GDM1 (cell line): ENCODE results near the gene PHACTR1.
"Not testable (repeated sequence)": the region's sequence is repeated elsewhere in the genome, so short reads cannot be mapped to it uniquely, and the experiment has no call there.

Experiments
- DNase-seq: peaks from one replicate; lab custom pipeline; 2025; lab: John Stamatoyannopoulos, UW

The PHACTR1 gene

DNA sequence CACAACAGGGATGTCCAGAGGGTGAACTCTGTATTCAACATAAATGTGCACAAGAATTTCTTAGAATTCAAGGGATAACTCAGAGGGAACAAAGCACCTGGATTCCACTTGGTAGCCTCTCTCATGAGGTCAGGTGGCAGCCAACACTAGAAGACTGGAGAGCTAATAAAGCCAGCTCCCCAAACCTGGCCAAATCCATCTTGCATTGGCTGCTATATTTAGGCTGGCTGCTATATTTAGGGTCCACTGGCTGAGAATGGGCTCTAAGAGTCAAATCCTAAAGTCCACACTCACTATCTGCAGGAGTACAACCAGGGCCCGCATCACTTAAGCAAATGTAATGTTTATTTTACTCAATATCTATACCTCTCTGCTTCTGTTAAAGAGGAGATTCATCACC is 591.8 kb downstream of the PHACTR1 start:
- DNase-seq: no peak

DNA sequence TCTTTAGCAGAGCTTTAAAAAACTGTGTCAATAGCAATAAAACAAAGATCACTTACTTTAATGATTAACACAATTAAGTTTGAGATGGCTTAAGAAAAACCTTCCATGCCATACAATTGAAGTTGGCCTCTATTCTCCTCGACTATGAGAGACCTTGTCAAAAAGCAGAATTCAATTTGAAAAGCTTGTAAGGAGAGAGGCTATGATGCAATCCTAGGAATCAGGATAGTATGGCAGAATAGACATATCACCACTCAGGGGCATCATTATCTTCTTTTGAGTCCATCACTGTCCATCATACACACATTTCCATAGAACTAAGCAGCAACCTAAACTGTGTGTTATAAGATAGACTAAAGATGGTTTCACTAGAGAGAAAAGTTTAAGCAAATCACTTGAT is 594.6 kb downstream of the PHACTR1 start:
- DNase-seq: no peak

GRCh38 chr6:13314806-13315205 is 598.2 kb downstream of the PHACTR1 start:
- DNase-seq: no peak

DNA sequence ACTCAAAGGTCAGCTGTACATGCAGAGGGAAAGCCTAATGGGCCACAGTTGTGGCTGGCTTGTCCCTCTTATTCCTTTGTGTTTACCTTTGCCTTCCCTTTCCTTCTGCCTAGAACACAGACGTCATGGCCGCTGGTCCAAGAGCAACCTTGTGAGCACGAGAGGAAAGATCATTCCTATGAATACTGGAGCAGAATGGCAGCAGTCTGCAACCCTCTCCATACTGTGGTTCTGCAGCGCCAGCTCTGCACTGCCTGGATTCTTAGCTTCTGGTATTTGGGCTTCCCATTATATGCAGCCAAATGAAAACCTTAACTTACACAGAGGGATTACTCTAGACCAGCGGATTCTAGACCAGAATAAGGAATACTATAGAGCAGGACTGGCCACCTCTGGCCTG is 599.3 kb downstream of the PHACTR1 start:
- DNase-seq: no peak

GRCh38 chr6:13318821-13319220 is 602.3 kb downstream of the PHACTR1 start:
- no peak for DNase-seq

DNA sequence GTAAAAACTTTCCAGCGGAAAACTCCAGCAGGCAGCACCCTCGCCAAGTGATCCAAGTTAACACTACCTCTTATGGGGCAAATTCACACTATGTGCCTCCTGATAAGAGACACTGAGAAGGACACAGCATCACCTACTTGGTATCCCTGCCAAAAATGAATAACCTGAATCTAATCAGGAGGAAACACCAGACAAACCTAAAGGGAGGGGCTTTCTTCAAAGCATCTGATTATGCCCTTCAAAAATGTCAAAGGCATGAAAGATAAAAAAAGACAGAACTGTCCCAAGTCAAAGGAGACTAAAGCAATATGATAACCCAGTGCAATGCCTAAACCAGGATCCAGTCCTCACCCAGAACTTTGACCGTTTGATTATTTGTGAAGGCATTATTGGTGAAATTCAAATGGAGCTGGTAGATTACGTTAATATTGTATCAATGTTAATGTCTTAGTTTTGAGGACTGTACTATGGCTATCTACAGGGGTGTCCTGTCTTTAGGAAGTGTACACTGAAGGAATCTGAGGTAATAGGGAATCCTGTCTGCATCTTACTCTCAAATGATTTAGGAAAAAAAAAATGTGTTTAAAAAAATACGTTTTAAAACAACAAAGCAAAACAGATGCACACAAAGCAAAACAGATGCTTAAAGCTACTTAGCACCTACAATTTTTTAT is 603.5 kb downstream of the PHACTR1 start:
- no peak for DNase-seq

- DNase-seq: not testable (repeated sequence)
Measured at GRCh38 chr6:13326031-13326586, 609.5 kb downstream of the PHACTR1 start.

GRCh38 chr6:13327691-13328075 is 611.1 kb downstream of the PHACTR1 start:
- no peak for DNase-seq

DNA sequence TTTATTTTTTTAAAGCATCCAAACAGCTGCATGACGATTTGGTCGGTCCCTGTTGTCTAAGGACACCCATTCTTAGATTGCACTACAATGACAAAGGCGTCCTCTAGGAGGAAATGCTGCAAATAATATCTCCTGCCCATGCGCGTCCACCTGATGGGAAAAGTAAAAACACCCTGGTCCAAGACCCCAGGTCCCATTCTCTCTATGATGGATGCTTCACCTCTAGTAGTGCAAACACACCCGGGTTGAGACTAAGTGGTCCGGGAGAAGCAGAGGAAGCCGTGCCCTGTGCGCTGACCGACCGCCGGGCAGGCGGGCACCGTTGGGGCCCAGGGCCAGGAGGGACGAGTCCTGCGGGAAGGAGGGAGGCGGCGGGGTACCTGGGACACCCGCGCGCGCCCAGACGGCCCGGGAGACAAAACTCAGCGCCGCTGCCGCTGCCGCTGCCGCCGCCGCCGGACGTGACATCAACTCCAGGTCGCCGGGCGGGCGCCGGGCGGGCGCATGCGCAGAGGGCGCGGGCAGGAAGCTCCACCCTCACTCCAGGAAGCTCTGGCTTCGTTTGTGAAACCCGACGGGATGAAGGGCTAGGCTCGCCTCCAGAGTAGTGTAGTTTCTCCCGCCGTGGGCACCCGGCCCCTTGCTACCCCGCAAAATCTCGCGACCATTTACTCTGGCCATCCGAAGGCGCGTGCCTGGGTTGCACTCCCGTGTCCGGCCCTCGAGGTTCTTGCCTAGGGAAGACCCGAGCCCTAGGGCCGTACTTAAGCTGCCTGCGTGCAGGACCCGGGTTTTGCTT is 611.7 kb downstream of the PHACTR1 start, which contains the start of gene TBC1D7:
TSS of gene TBC1D7 (minus strand) at position 462 of the 799 bp plus-strand sequence. CDS start 1,639 bp downstream, outside the sequence.
- peak; percentile 90 for DNase-seq

DNA sequence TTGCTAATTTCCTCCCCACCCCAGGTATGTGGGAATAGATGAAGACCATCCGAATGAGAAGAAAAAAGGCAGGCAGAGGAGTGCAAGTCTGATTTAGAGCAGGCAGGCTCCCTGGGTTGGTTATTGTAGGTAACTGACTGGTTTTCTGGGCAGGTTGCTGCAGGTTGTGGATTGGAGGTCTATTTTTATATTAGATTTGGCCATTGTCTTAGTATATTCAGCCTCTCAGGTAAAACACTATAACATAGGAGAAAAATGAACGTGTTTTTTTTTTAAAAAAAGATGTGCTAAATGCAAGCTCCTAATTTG is 612.3 kb downstream of the PHACTR1 start:
- DNase-seq: no peak

DNA sequence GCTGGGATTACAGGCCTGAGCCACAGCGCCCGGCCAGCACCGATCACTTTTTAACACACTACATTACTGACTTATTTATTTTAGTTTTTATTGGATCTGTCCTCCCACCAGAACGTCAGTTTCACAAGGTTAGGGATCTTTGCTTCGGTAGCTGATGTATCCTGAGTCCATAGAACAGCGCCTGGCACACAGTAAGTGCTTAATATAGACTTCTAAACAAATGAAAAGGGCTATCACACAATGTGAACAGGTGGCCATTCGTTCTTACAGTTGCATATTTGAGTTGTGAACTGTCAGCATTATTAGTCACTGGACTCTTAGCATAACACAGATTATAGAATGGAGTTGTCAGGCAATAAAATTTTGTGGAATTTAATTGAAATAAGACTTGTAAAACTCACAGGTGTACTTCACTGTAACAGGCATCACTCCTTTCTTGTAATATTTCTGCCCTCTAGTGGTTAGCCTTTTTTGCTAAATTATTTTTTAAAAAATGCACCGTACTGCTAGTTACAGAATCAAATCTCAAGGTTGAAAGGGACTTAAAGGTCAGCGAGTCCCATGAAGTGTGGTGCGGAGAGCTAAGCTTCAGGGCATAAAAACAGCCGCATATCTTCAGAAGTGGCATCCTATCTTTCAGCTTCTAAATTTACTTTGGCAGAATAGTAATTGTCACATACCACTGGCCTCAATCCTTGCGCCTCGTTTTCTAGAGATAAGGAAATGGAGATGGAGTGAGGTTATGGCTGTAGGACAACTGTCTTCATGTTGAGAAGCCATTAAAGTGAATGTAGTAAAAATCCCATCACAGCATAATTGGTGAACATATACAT is 615.2 kb downstream of the PHACTR1 start:
- no peak for DNase-seq

- no peak for DNase-seq
Measured at GRCh38 chr6:13332349-13332706, 615.8 kb downstream of the PHACTR1 start.

- peak; percentile 22 for DNase-seq
Measured at GRCh38 chr6:13334953-13335352, 618.4 kb downstream of the PHACTR1 start.

- DNase-seq: peak; percentile 71
Measured at GRCh38 chr6:13336553-13336952, 620.0 kb downstream of the PHACTR1 start.

DNA sequence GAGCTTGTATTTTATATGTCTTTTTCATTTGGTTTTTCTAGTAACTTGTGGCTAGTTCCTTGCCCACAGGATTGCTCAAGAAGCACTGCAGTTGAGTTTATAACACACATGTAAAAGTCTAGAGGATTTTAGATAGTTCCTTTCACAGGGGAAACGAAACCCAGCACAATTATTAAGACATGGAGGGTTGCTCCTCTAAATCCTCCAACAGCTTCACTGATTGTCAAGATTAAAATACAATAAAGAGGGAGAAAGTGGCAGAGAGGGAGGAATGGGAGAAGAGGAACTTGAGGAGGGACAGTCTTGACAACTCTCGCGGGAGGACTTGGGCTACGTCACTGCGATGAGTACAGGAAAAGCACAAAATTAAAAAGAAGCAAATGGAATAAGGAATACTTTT is 621.5 kb downstream of the PHACTR1 start:
- peak; percentile 11 for DNase-seq
